HepG2 (cell line): ENCODE results near the gene DHH. TPM values are rescaled to one million over a fixed set of nuclear protein-coding genes. Genes with fewer than 3 reads are reported as not detected.

Source experiments
- GFI1 ChIP-seq: sonication (generic); formaldehyde crosslinking; IDR thresholded peaks from 2 replicates; pipeline ENCODE4 v1.5.0; 2020; ENCODE audit warnings: missing genetic modification reagents, mild to moderate bottlenecking, borderline replicate concordance
- HNRNPUL1 ChIP-seq: fragments of 200-400 bp; formaldehyde crosslinking; IDR thresholded peaks from 2 replicates; pipeline ENCODE4 v1.6.1; 2017; ENCODE audit warnings: low read depth, mild to moderate bottlenecking, low read length, moderate library complexity
- KDM5A ChIP-seq: fragments of 200-600 bp; sonication (generic); IDR thresholded peaks from 2 replicates; pipeline ENCODE4 v1.7.0; 2018; ENCODE audit warnings: antibody characterized with exemption, mild to moderate bottlenecking, low read length, borderline replicate concordance
- MLLT10 ChIP-seq: sonication (generic); formaldehyde crosslinking; IDR thresholded peaks from 2 replicates; pipeline ENCODE4 v1.4.0; 2020; ENCODE audit warnings: missing genetic modification reagents
- PLRG1 ChIP-seq: fragments of 450-650 bp; conservative IDR thresholded peaks from 2 replicates; pipeline ENCODE4 v1.6.1; 2016
- RFXANK ChIP-seq: IDR thresholded peaks from 2 replicates; pipeline ENCODE4 v1.6.1; 2016
- U2AF2 ChIP-seq: fragments of 200-400 bp; formaldehyde crosslinking; IDR thresholded peaks from 2 replicates; pipeline ENCODE4 v1.6.1; 2017; ENCODE audit warnings: low read depth, mild to moderate bottlenecking, low read length
- ZC3H4 ChIP-seq: sonication (generic); formaldehyde crosslinking; IDR thresholded peaks from 2 replicates; pipeline ENCODE4 v1.4.0; 2020; ENCODE audit warnings: missing genetic modification reagents, borderline replicate concordance
- ZIK1 ChIP-seq: sonication (generic); formaldehyde crosslinking; IDR thresholded peaks from 2 replicates; pipeline ENCODE4 v1.5.0; 2020; ENCODE audit warnings: mild to moderate bottlenecking, low read depth, missing genetic modification reagents, borderline replicate concordance
- ZNF264 ChIP-seq: sonication (generic); formaldehyde crosslinking; IDR thresholded peaks from 2 replicates; pipeline ENCODE4 v1.4.0; 2020; ENCODE audit warnings: missing genetic modification reagents
- ZNF558 ChIP-seq: sonication (generic); formaldehyde crosslinking; IDR thresholded peaks from 2 replicates; pipeline ENCODE4 v1.9.0; 2022; ENCODE audit warnings: mild to moderate bottlenecking, missing genetic modification reagents, borderline replicate concordance
- ZNF891 ChIP-seq: sonication (generic); formaldehyde crosslinking; IDR thresholded peaks from 2 replicates; pipeline ENCODE4 v1.5.0; 2020; ENCODE audit warnings: mild to moderate bottlenecking, missing genetic modification reagents
- polyA plus RNA-seq, 8 experiments: library from polyadenylated mRNA; depleted of rRNA in 3 of 8; stranded (reverse) in 7 of 8; unstranded in 1 of 8; fragments of >200 nt; fragmentation: Illumina TruSeq in 4 of 8; extraction: Trizol in 4 of 8; gene quantifications; 2 replicates each; pipeline versions ENCODE4 v1.2.1 to v1.2.3, GENCODE V29; 2011 to 2016; ENCODE audit warnings: low read depth in 4 of 8, missing spikeins in 1 of 8, mixed read lengths in 1 of 8; ENCODE audit not compliant: insufficient read depth in 1 of 8
- total RNA-seq, 5 experiments: library from RNA; depleted of rRNA; stranded (reverse); fragments of >200 nt; fragmentation: Illumina TruSeq; extraction: Trizol; gene quantifications; 2 replicates each; pipeline ENCODE4 v1.2.3, GENCODE V29; 2016; ENCODE audit warnings: low read depth in 1 of 5
- TF ChIP-seq, protein P1 (sequence below): sonication (generic); formaldehyde crosslinking; IDR thresholded peaks from one replicate; pipeline ENCODE4 v1.5.1; 2020; ENCODE audit warnings: mild to moderate bottlenecking, missing genetic modification reagents; ENCODE audit errors: not compliant biosample characterization
- TF ChIP-seq, protein P2 (sequence below): sonication (generic); formaldehyde crosslinking; IDR thresholded peaks from 2 replicates; pipeline ENCODE4 v1.5.1; 2020; ENCODE audit warnings: missing genetic modification reagents, mild to moderate bottlenecking, borderline replicate concordance
- TF ChIP-seq, protein P3 (sequence below): sonication (generic); formaldehyde crosslinking; IDR thresholded peaks from 2 replicates; pipeline ENCODE4 v1.4.0; 2020; ENCODE audit warnings: missing genetic modification reagents; ENCODE audit errors: not compliant biosample characterization

DHH gene
- total and polyA plus RNA-seq, 2 of the 13 experiments (the other 11 are each of a cell fraction or from before 2014, with no cell fraction given) = not detected

DNA sequence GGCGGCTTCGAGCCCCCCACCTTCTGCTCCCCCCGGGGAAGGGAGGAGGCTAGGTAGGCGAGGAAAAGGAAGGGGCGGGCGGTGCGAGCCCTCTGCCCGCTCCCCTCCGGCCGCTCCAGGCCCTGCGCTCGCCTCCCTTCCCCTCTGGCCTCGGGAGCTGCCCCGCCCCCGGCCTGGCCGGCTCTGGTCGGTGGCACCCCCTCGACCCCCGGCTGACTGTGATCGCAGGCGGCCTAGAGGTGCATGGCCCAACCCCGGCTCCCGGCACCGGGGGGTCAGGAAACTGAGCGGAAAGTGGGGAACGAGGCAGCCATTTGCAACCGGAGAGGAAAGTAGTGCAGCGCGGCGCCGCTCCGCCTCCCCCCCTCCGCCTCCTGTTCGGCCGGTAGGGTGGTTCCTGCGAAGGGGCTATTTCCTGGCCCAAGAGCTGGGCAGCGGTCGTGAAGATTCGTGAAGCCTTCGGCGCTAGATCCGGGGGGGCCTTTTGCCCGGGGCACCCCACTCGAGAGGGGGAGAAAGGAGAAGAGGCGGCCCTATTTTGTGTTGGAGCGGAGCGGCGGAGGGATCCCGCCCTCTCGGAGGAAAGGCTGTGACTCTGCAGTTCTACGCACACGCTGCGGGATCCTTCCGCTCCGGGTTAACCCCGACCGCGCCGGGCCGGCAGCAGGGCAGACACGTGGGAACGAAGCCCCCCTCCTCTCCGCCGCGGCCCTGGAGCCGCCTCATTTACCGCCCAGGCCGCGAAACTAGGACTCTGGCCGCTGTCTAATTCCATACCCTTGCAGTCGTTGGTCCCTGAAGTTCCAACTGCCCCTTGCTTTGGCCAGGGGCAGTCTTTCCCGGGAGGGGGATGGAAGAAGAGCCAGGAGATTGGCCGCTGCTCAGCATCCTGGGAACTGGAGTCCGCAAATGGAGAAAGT lies 34.1 kb downstream of the DHH start, which contains the start of gene KMT2D (continued):
- TF ChIP-seq, protein P1, sequence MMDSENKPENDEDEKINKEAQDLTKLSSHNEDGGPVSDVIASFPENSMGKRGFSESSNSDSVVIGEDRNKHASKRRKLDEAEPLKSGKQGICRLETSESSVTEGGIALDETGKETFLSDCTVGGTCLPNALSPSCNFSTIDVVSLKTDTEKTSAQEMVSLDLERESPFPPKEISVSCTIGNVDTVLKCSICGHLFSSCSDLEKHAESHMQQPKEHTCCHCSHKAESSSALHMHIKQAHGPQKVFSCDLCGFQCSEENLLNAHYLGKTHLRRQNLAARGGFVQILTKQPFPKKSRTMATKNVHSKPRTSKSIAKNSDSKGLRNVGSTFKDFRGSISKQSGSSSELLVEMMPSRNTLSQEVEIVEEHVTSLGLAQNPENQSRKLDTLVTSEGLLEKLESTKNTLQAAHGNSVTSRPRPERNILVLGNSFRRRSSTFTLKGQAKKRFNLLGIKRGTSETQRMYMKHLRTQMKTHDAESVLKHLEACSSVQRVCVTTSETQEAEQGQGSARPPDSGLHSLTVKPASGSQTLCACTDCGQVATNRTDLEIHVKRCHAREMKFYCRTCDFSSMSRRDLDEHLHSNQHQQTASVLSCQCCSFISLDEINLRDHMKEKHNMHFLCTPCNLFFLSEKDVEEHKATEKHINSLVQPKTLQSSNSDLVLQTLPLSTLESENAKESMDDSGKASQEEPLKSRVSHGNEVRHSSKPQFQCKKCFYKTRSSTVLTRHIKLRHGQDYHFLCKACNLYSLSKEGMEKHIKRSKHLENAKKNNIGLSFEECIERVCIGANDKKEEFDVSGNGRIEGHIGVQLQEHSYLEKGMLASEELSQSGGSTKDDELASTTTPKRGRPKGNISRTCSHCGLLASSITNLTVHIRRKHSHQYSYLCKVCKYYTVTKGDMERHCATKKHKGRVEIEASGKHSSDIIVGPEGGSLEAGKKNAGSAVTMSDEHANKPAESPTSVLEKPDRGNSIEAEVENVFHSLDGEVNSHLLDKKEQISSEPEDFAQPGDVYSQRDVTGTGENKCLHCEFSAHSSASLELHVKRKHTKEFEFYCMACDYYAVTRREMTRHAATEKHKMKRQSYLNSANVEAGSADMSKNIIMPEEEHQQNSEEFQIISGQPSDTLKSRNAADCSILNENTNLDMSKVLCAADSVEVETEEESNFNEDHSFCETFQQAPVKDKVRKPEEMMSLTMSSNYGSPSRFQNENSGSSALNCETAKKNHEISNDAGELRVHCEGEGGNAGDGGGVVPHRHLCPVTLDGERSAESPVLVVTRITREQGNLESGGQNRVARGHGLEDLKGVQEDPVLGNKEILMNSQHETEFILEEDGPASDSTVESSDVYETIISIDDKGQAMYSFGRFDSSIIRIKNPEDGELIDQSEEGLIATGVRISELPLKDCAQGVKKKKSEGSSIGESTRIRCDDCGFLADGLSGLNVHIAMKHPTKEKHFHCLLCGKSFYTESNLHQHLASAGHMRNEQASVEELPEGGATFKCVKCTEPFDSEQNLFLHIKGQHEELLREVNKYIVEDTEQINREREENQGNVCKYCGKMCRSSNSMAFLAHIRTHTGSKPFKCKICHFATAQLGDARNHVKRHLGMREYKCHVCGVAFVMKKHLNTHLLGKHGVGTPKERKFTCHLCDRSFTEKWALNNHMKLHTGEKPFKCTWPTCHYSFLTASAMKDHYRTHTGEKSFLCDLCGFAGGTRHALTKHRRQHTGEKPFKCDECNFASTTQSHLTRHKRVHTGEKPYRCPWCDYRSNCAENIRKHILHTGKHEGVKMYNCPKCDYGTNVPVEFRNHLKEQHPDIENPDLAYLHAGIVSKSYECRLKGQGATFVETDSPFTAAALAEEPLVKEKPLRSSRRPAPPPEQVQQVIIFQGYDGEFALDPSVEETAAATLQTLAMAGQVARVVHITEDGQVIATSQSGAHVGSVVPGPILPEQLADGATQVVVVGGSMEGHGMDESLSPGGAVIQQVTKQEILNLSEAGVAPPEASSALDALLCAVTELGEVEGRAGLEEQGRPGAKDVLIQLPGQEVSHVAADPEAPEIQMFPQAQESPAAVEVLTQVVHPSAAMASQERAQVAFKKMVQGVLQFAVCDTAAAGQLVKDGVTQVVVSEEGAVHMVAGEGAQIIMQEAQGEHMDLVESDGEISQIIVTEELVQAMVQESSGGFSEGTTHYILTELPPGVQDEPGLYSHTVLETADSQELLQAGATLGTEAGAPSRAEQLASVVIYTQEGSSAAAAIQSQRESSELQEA (CRISPR knock-in tag) = peak; percentile 92
- peak; percentile 60; the same call in 1 of the 2 replicates for TF ChIP-seq GFI1 (CRISPR knock-in tag)
- TF ChIP-seq, protein P2, sequence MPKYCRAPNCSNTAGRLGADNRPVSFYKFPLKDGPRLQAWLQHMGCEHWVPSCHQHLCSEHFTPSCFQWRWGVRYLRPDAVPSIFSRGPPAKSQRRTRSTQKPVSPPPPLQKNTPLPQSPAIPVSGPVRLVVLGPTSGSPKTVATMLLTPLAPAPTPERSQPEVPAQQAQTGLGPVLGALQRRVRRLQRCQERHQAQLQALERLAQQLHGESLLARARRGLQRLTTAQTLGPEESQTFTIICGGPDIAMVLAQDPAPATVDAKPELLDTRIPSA (CRISPR knock-in tag) = peak; percentile 60; the same call in 1 of the 2 replicates
- no peak for TF ChIP-seq MLLT10
- TF ChIP-seq ZNF558 (CRISPR knock-in tag) = peak; percentile 59; the same call in 1 of the 2 replicates
- no peak for TF ChIP-seq ZC3H4 (CRISPR knock-in tag)
- peak; percentile 93 for TF ChIP-seq U2AF2
- no peak for TF ChIP-seq HNRNPUL1
- no peak for TF ChIP-seq PLRG1
- peak; percentile 55; the same call in 1 of the 2 replicates for TF ChIP-seq RFXANK (CRISPR knock-in tag)
- TF ChIP-seq ZNF264 (CRISPR knock-in tag) = no peak; the same call in 1 of the 2 replicates
- 0 out of 2 replicates have a peak, but pooled peaks have one; percentile 30 for TF ChIP-seq ZNF891 (CRISPR knock-in tag)
- no peak; the same call in 1 of the 2 replicates for TF ChIP-seq ZIK1 (CRISPR knock-in tag)
- TF ChIP-seq, protein P3, sequence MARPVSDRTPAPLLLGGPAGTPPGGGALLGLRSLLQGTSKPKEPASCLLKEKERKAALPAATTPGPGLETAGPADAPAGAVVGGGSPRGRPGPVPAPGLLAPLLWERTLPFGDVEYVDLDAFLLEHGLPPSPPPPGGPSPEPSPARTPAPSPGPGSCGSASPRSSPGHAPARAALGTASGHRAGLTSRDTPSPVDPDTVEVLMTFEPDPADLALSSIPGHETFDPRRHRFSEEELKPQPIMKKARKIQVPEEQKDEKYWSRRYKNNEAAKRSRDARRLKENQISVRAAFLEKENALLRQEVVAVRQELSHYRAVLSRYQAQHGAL = no peak
- peak; percentile 78; the same call in 1 of the 2 replicates for TF ChIP-seq KDM5A
